ENCODE results near the gene ROBO4. TPM values are rescaled to one million over a fixed set of nuclear protein-coding genes. Genes with fewer than 3 reads are reported as not detected.

Gene ROBO4
- total RNA-seq, 2 experiments from 2014 or later = not detected

- no peak for DNase-seq (ENCODE audit: low spot score)
- no peaks in the 10 kb centered on the region for H3K9me3 ChIP-seq (ENCODE audit: low read length)
- no peak overlapping the region for H3K4me2 ChIP-seq (ENCODE audit: low read length)
- no peaks in the 10 kb centered on the region for H3K4me1 ChIP-seq (ENCODE audit: insufficient read depth, low read length, poor library complexity, severe bottlenecking)
- intact Hi-C loops (cut with micrococcal nuclease; ENCODE audit: unreplicated experiment) = no loop called here
- no peak overlapping the region for H3K27ac ChIP-seq (ENCODE audit: low read depth, low read length, poor library complexity, severe bottlenecking)
- no peaks in the 10 kb centered on the region for H4K20me1 ChIP-seq (ENCODE audit: insufficient read depth, low read length)
- no peak overlapping the region for H3K4me3 ChIP-seq (ENCODE audit: low read depth, low read length, poor library complexity, severe bottlenecking)
- no peaks in the 10 kb centered on the region for H3K36me3 ChIP-seq (ENCODE audit: insufficient read depth, low read length)
- TF ChIP-seq CTCF (conservative IDR thresholded peaks at IDR 0.05; ENCODE audit: low read length) (no peak), EZH2phosphoT487 (IDR thresholded peaks at IDR 0.05; ENCODE audit: borderline replicate concordance, low read depth, low read length) (no peak)
- no TSS peak for BruUV-seq (replicated peaks)
- H3K9me2 ChIP-seq (ENCODE audit: insufficient read depth, low read length) = no peaks in the 10 kb centered on the region
- CTCF ChIA-PET (ENCODE audit: unreplicated experiment) = interaction anchor here (0.6 kb wide), 1 partner anchor 171 kb away, joined by 3 read pairs; no protein-coding TSS in a partner anchor
- no peaks in the 10 kb centered on the region for H3K79me2 ChIP-seq (ENCODE audit: insufficient read depth, low read depth, low read length)
- POLR2A ChIA-PET = interaction anchor here (1.4 kb wide), 1 partner anchor 190 kb away, joined by 3 read pairs; no protein-coding TSS in a partner anchor
- H2AFZ ChIP-seq (ENCODE audit: low read length) = no peak overlapping the region
These were observed 22.2 kb upstream of the ROBO4 start for GRCh38 chr11:124919898-124920297.

GRCh38 chr11:124918950-124919349 lies 21.3 kb upstream of the ROBO4 start, which contains the start of gene HEPN1:
Gene HEPN1, plus strand, starts transcription at chr11:124919250.
- CTCF ChIA-PET (ENCODE audit: unreplicated experiment) = no interaction called here
- no TSS peak for BruUV-seq (replicated peaks)

More at GRCh38 chr11:124918950-124919349, 21.3 kb upstream of the ROBO4 start, which contains the start of gene HEPN1:
- no peak for TF ChIP-seq CTCF (conservative IDR thresholded peaks at IDR 0.05; ENCODE audit: low read length)
- TF ChIP-seq EZH2phosphoT487 (IDR thresholded peaks at IDR 0.05; ENCODE audit: borderline replicate concordance, low read depth, low read length) = no peak
- no peak for DNase-seq (ENCODE audit: low spot score)
- Histone ChIP-seq H2AFZ (ENCODE audit: low read length) (no peak within 1 kb of the TSS), H3K4me1 (ENCODE audit: insufficient read depth, low read length, poor library complexity, severe bottlenecking) (no peaks in the 10 kb centered on the region), H3K4me3 (ENCODE audit: low read depth, low read length, poor library complexity, severe bottlenecking) (no peak within 1 kb of the TSS), H3K9me2 (ENCODE audit: insufficient read depth, low read length) (no peaks in the 10 kb centered on the region), H3K79me2 (ENCODE audit: insufficient read depth, low read depth, low read length) (no peaks in the 10 kb centered on the region), H3K27ac (ENCODE audit: low read depth, low read length, poor library complexity, severe bottlenecking) (no peak within 1 kb of the TSS), H3K9me3 (ENCODE audit: low read length) (no peaks in the 10 kb centered on the region), H3K36me3 (ENCODE audit: insufficient read depth, low read length) (no peaks in the 10 kb centered on the region), H4K20me1 (ENCODE audit: insufficient read depth, low read length) (no peaks in the 10 kb centered on the region), H3K4me2 (ENCODE audit: low read length) (no peak within 1 kb of the TSS)
- intact Hi-C loops (cut with micrococcal nuclease; ENCODE audit: unreplicated experiment) = no loop called here
- POLR2A ChIA-PET = no interaction called here

Data from OCI-LY7 (cell line).